Adrenal gland (tissue), 5 donors: ENCODE results near the gene ARHGEF40.

Source experiments
- CTCF ChIP-seq, 6 experiments: fragments of 450-650 bp in 4 of 6; fragments of 200-600 bp in 2 of 6; sonication (generic) in 1 of 6; IDR thresholded peaks; 1 replicate in 5 of 6; 2 replicates in 1 of 6; pipeline versions ENCODE4 v1.5.1 to v1.8.0; 2016 to 2021; ENCODE audit warnings: antibody characterized with exemption in 6 of 6, mild to moderate bottlenecking in 2 of 6, moderate library complexity in 1 of 6
- POLR2A ChIP-seq, 2 donors: fragments of 450-650 bp; IDR thresholded peaks; one replicate each; pipeline ENCODE4 v1.6.1; 2017; ENCODE audit warnings: antibody characterized with exemption in 2 of 2, mild to moderate bottlenecking in 2 of 2, moderate library complexity in 1 of 2
- donor health status: DM: no; HTN: no; CAD: no.

DNA sequence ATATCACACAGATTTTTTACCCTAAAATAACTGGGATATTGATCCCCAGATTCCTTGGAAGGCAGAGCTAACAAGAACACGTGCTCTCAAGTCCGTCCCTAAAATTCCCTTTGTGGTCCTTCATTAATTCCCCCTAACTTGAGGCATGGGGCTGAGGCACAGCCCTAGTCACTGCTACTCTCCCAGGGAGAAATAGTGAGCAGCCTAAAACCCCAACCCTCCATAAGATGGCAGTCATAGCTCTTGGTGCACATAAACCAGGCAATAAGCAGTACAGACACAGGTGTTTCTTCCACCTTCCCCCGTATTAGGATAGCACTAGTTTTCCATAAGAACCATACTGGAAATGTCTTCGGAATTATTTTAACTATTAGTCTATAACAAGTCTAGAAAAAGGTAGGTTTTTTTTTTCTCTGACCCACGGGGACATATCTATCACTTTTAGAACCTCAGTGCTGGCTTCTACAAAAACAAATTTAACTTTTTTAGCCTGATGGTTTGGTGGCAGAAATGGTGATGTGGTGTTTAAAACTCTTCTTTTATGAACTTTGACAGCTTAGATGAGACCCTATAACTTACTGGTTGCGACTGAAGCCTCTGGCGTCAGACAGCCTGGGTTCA, 3.1 kb upstream of the ARHGEF40 start:
- TF ChIP-seq CTCF (IDR thresholded peaks at IDR 0.05) = no peak
- TF ChIP-seq POLR2A (IDR thresholded peaks at IDR 0.05) = no peak
